ENCODE measurements around the gene CSTA.

GRCh38 chr3:122313281-122313680, 11.8 kb upstream of the CSTA start:
- TF ChIP-seq CTCF (IDR thresholded peaks at IDR 0.05): no peak
- TF ChIP-seq POLR2A (IDR thresholded peaks at IDR 0.05): no peak
